Sciatic nerve (tissue), 2 donors: ENCODE data around the gene TNS2. TPM values are rescaled to one million over a fixed set of nuclear protein-coding genes. Genes with fewer than 3 reads are reported as not detected.

Source experiments
- ATAC-seq: fragments of 200-7000 bp; cut with Tn5 transposase; one replicate; pipeline ENCODE4 v1.9.1; 2020; ENCODE audit warnings: mild to moderate bottlenecking, moderate library complexity
- DNase-seq: peaks from one replicate; pipeline ENCODE4 v3.0.0-alpha.2; 2020; ENCODE audit warnings: low spot score
- intact Hi-C: fragments of 100-400 bp; cut with DNase I; formaldehyde crosslinking; loops from one replicate; pipeline ENCODE4 v1.14.2; 2022
- total RNA-seq: library from RNA; stranded (reverse); fragmentation: NEBNext Ultra II Directional; extraction: Animal tissue kit (Norgen Biotek cat#: 25700); gene quantifications from one replicate; pipeline ENCODE4 v1.2.1, GENCODE V29; 2021
- donor health status: DM: no; HTN: no; CAD: no.
- donor health status: DM: no; HTN: no; CAD: no.

Gene TNS2
- total RNA-seq, 1 donor from 2014 or later: 265 TPM

DNA sequence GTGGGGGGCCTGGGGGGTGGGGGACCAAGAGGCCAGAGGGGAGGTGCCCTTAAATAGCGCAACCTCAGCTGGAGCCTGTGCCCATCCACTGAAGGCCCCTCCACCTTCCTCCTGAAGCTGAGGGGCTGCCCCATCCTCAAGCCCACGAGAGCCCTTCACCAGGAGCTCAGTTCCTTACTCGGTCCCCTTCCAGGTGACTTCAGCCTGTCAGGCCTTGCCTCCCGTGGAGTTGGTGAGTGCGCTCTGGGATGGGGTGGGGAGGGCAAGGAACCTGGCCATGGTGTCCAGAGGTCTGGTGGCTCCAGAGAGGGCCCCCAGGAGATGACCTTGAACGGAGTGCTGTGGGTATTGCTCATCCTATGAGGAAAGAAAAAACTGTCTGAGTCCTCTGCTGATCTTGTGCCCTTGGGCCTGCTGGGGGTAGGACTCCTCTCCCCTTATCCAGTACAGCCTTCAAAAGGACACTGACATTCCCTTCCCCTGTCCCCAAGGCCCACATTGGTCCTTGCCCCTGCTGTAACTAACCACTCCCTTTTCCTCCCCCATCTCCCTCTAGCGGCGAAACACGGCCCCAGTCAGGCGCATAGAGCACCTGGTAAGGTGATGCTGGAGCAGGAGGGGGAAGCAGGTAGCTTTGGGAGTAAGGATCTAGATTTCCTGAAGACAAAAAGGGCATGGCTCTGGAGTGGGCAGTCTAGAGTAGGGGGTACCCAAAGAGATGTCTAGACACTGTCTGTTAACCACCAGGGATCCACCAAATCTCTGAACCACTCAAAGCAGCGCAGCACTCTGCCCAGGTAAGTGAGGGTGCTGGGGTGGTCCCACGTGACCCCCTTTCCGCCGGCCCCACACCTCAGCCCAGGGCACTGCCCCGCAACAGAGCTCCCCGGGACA is 3.6 kb downstream of the TNS2 start:
- no peak for ATAC-seq
- intact Hi-C loops: no loop called here
- DNase-seq: peak; percentile 86

DNA sequence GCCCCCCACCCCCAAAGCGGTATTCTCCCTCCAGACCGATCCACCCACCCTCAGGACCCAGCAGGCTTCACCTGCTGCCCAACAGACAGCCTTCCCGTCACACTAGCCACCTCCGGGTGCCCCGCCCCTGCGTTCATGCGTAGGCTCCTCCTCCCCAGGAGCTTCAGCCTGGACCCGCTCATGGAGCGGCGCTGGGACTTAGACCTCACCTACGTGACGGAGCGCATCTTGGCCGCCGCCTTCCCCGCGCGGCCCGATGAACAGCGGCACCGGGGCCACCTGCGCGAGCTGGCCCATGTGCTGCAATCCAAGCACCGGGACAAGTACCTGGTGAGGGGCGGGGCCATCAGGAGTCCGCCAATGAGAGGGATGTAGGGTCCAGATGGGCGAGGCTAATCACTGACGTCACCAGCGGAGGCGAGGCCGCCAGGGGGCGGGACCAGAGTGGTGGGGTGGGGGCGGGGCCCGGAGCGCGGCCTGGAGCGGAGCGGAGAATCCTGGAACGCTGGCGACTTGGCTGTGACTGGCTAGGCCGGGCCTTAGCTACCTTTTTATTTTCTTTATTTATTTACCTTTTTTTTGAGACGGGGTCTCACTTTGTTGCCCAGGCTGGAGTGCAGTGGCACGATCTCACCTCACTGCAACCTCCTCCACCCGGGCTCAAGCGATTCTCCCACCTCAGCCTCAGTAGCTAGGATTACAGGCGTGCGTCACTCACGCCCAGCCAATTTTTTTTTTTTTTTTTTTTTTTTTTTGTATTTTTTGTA is 4.4 kb downstream of the TNS2 start:
- ATAC-seq (peak; percentile 70), DNase-seq (peak; percentile 97)
- intact Hi-C loops: no loop called here

DNA sequence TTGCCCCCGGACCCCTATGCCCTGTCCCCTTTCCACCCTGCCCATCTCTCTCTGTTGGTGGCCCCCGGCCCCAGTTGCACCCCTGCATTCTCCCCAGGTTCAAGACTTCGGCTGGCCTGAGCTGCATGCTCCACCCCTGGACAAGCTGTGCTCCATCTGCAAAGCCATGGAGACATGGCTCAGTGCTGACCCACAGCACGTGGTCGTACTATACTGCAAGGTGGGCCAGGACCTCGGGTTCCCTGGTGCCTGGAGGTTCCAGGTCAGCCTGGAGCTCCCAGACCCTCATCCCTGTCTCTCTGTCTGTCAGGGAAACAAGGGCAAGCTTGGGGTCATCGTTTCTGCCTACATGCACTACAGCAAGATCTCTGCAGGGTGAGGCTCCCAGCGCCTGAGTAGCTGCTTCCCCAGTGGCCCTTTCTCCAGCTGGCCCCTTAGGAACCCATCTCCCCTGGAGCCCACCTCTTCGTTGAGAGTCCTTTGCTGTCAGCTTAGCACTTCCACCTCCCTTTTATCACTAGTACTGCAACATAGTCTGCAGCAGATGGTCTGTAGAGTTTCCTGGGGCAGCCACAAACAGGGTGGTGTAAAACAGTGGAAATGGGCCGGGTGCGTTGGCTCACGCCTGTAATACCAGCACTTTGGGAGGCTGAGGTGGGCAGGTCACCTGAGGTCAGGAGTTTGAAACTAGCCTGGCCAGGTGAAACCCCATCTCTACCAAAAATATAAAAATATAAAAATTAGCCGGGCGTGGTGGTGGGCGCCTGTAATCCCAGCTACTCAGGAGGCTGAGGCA is 5.8 kb downstream of the TNS2 start:
- ATAC-seq: no peak
- intact Hi-C loops: no loop called here
- peak; percentile 60 for DNase-seq

DNA sequence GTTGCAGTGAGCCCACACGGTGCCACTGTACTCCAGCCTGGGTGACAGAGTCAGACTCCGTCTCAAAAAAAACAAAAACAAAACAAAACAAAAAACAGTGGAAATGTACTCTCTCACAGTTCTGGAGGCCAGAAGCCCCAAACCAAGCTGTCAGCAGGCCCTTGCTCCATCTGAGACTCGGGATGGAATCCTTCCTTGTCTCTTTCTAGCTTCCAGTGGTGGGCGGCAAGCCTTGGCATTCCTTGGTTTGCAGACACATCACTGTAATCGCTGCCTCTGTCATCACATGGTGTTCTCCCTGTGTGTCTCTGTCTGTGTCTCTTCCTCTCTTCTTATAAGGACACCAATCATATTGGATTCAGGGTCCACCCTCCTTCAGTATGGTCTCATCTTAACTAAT is 6.4 kb downstream of the TNS2 start:
- ATAC-seq (no peak), DNase-seq (peak; percentile 31)
- intact Hi-C loops: no loop called here

DNA sequence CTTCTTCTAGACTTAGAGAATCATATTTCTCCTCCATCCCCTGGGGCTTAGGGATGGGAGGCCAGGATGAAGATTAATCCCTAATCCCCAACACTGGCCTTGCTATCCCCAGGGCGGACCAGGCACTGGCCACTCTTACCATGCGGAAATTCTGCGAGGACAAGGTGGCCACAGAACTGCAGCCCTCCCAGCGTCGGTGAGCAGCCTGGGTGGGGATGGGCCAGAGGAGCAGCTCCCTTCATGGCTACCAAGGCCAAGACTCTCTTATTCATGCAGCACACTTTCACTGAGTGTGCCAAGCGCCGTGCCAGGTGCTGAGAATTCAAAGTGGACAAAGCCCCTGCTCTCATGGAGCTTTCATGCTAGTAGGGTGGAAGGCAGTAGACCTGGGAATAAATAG is 7.0 kb downstream of the TNS2 start:
- DNase-seq (peak; percentile 51), ATAC-seq (no peak)
- intact Hi-C loops: no loop called here

DNA sequence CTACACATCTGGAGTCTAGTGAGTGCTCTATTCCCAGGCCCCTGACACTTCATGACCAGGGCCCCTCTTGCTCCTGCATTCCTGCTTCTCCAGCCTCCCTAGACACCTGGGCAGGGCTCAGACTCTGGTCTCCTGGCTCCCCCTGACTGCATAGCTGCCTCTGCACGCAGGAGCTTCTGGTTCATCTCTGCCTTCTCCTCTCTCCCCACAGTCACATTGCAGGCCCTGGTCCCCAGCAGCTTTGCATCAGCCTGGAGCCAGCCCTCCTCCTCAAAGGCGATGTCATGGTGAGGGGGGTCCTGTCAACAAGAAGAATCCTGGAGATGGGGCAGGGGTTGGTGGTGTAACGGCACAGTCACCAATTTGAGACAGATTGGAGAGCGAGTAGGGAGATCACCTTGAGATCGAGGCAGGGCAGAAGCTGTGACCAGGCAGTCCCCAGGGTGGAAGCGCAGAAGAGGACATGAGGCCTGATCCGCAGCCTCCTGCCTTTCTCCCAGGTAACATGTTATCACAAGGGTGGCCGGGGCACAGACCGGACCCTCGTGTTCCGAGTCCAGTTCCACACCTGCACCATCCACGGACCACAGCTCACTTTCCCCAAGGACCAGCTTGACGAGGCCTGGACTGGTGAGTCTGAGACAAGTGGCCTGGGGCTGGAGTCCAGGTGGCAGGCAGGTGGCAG is 8.1 kb downstream of the TNS2 start:
- intact Hi-C loops: no loop called here
- ATAC-seq: no peak

DNA sequence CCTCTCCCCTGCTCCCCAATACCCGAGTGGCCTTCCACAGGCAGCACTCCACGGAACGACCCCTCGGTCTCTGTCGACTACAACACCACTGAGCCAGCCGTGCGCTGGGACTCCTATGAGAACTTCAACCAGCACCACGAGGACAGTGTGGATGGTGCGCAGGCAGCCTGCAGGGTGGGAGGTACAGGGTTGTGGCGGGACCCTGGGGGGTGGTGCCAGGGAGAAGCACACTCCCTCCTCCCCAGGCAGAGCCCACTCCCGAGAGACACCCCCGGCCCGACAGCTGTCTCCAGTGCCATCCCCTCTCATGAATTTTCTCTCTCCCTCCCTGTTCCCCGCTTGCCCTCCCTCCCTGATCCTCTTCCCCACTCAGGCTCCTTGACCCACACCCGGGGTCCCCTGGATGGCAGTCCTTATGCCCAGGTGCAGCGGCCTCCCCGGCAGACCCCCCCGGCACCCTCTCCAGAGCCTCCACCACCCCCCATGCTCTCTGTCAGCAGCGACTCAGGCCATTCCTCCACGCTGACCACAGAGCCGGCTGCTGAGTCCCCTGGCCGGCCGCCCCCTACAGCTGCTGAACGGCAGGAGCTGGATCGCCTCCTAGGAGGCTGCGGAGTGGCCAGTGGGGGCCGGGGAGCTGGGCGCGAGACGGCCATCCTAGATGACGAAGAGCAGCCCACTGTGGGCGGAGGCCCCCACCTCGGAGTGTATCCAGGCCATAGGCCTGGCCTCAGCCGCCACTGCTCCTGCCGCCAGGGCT is 9.0 kb downstream of the TNS2 start:
- no peak for ATAC-seq
- DNase-seq: peak; percentile 68
- intact Hi-C loops: no loop called here

More for the DNA sequence above, 8.1 kb downstream of the TNS2 start:
- DNase-seq: peak; percentile 60

DNA sequence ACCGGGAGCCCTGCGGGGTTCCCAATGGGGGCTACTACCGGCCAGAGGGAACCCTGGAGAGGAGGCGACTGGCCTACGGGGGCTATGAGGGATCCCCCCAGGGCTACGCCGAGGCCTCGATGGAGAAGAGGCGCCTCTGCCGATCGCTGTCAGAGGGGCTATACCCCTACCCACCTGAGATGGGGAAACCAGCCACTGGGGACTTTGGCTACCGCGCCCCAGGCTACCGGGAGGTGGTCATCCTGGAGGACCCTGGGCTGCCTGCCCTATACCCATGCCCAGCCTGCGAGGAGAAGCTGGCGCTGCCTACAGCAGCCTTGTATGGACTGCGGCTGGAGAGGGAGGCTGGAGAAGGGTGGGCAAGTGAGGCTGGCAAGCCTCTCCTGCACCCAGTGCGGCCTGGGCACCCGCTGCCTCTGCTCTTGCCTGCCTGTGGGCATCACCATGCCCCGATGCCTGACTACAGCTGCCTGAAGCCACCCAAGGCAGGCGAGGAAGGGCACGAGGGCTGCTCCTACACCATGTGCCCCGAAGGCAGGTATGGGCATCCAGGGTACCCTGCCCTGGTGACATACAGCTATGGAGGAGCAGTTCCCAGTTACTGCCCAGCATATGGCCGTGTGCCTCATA is 9.7 kb downstream of the TNS2 start:
- ATAC-seq: no peak
- intact Hi-C loops: loop anchor here (10.0 kb wide), 1 partner anchor 135 kb away; no protein-coding TSS in a partner anchor
- DNase-seq: peak; percentile 61

DNA sequence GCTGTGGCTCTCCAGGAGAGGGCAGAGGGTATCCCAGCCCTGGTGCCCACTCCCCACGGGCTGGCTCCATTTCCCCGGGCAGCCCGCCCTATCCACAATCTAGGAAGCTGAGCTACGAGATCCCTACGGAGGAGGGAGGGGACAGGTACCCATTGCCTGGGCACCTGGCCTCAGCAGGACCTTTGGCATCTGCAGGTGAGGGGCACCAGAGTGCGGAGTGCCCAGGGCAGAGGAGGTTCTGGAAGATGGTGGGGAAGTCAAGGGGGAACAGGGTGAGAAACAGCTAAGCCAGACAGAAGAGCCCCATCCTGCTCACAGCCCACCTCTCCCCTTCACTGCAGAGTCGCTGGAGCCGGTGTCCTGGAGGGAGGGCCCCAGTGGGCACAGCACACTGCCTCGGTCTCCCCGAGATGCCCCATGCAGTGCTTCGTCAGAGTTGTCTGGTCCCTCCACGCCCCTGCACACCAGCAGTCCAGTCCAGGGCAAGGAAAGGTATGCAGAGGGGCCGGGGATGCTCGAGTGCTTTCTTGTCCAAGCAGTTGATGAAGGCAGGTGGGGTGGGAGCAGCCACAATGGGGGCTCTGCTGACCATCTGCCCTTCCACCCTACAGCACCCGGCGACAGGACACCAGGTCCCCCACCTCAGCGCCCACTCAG is 10.3 kb downstream of the TNS2 start:
- peak; percentile 58 for DNase-seq
- intact Hi-C loops: loop anchor here (10.0 kb wide), 1 partner anchor 135 kb away; no protein-coding TSS in a partner anchor
- no peak for ATAC-seq

DNA sequence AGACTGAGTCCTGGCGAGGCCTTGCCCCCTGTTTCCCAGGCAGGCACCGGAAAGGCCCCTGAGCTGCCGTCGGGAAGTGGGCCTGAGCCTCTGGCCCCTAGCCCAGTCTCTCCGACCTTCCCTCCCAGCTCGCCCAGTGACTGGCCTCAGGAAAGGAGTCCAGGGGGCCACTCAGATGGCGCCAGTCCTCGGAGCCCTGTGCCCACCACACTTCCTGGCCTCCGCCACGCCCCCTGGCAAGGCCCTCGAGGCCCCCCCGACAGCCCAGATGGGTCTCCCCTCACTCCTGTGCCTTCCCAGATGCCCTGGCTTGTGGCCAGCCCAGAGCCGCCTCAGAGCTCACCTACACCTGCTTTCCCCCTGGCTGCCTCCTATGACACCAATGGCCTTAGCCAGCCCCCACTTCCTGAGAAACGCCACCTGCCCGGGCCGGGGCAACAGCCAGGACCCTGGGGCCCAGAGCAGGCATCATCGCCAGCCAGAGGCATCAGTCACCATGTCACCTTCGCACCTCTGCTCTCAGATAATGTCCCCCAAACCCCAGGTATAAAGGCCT is 10.9 kb downstream of the TNS2 start:
- no peak for ATAC-seq
- DNase-seq: peak; percentile 74
- intact Hi-C loops: loop anchor here (10.0 kb wide), 1 partner anchor 134 kb away; no protein-coding TSS in a partner anchor

DNA sequence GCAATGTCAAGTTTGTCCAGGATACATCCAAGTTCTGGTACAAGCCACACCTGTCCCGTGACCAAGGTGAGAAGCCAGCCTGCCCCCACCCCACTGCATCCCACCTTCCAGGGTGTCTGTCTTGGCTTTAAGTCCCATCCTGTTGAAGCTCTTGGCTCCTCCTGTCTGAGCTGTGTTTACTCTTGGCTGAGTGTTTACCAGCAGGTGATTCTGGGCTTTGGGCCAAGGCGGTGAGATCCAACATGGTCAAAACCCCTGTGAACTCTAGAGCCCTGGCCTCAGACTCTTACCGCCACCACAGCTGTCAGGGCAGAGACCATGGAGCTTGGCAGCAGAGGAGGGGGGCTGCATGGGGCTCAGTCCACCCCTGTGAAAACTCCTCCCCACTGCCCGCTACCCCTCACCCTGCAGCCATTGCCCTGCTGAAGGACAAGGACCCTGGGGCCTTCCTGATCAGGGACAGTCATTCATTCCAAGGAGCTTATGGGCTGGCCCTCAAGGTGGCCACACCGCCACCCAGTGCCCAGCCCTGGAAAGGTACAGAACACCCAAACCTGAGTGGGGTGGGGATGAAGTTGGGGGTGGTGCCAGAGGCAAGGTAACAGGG is 11.6 kb downstream of the TNS2 start:
- intact Hi-C loops: loop anchor here (10.0 kb wide), 1 partner anchor 133 kb away; no protein-coding TSS in a partner anchor
- ATAC-seq (no peak), DNase-seq (peak; percentile 72)

DNA sequence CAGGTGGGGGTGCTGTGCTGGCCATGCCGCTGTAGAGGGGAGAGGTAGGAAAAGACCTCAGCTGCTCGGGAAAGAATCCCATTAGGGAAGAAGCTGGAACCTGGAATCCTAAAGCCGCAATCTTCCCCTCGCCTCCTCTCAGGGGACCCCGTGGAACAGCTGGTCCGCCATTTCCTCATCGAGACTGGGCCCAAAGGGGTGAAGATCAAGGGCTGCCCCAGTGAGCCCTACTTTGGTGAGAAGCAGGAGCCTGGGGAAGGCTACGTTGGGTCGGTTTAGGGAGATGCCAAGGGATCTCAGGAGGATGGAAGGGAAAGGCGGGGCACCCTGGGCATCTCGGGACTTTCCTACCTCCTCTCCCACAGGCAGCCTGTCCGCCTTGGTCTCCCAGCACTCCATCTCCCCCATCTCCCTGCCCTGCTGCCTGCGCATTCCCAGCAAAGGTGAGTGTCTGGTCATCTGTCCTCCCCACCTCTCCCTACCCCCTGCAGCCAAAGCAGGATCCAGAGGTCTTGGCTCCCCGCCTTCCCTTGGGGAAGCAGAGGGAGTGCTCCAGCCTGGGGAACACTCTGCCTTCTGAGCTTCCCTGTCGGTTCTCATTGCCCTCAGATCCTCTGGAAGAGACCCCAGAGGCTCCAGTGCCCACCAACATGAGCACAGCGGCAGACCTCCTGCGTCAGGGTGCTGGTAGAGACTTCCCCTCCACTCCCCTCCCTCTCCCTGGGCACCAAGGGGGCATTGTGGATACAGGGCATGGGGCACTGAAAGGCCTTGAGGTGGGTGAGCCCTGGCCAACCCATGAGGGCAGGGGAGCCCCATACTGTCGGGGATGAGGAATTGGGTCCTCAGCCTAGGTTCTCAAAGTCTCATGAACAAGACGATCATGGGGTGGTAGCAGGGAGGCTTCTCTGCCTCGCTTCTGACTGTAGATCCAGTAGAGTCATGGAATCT is 12.4 kb downstream of the TNS2 start:
- peak; percentile 63 for DNase-seq
- no peak for ATAC-seq
- intact Hi-C loops: loop anchor here (10.0 kb wide), 1 partner anchor 133 kb away; no protein-coding TSS in a partner anchor

DNA sequence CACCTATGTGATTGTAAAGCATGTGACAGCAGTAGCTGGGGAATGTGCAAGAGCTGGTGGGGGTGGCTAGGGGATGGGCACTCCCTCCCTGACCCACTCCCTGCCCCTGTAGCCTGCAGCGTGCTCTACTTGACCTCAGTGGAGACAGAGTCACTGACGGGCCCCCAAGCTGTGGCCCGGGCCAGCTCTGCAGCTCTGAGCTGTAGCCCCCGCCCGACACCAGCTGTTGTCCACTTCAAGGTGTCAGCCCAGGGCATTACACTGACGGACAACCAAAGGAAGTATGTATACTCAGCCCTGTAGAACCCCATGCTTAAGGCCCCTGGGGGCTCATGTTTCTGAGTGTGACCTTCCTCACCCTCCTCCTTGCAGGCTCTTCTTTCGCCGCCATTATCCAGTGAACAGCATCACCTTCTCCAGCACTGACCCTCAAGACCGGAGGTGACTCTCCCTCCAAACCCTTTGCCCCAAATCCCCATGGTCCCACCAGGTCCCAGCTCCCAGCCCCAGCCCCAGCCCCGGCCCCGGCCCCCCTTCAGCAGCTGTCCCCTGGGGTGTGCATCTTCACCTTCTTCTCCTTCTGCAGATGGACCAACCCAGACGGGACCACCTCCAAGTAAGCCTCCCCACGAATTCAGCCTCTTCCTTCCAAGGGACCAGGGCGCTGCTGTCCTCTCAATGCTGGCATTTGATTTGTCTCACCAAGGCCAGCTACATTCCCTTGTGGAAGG is 13.3 kb downstream of the TNS2 start:
- intact Hi-C loops: loop anchor here (10.0 kb wide), 1 partner anchor 132 kb away; no protein-coding TSS in a partner anchor
- DNase-seq (peak; percentile 60), ATAC-seq (no peak)
